GM18519 (cell line): ENCODE data around the gene UBE2E2.
A peak's percentile ranks its signal among the peaks of the same experiment; 100 is the strongest.

Experiments
- ATAC-seq: cut with Tn5 transposase; IDR thresholded peaks from one replicate; pipeline ENCODE4 v1.9.1; 2021; ENCODE audit warnings: mild to moderate bottlenecking, moderate library complexity; ENCODE audit not compliant: unreplicated experiment, low FRiP score

UBE2E2 gene

DNA sequence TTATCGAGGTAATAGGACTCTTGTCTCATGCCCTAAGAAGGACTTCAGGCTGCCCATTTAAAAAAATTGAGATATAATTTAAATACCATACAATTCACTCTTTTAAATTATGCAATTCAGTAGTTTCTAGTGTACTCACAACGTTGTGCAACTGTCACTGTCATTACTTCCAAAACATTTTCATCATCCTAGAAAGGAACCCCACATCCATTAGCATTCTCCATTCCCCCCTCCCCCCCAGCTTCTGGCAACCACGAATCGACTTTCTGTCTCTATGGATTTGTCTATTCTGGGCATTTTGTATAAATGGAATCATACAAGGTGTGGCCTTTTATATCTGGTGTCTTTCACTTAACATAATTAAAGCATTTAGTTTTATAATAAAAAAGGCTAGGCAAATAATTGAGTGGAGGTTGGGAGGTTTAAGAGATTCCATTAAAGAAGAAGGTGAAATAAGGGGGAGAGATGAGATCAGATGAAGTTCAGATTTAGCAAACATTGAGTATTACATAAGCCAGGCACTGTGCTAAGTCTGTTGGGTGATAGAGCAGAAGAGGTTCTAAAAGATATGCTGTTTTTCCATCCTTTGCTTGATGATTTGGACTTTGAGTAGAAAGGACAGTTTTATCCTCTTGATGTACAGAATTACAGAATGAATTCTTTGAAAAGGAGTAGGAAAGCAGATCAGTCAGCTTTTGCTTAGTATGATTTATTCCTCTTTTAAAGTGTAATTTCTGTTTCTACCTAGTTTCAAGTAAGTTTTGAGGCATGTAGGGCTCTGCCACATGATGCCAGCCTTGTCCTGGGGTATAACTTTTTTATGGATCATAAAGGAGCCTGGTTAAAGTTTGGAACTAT lies 36.3 kb downstream of the UBE2E2 start:
- no peak for ATAC-seq

GRCh38 chr3:23240171-23240785 lies 37.2 kb downstream of the UBE2E2 start:
- no peak for ATAC-seq

- no peak for ATAC-seq
These were observed 38.1 kb downstream of the UBE2E2 start for GRCh38 chr3:23241256-23241655.

DNA sequence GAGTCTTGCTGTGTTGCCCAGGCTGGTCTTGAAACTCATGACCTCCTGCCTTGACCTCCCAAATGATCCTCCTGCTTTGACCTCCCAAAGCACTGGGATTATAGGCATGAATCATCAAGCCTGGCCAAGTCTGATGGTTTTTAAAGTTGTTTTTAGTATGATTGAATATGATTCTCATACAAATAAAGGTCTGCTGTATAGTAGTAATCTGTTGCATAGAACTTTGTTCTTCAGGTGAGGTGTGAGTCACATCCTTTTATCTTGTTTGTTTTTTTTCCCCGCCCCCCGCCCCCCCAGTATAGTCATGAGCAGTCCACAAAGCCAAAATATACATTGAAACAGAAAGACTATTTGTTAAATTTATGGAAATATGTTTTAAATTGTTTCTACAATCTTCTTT lies 39.0 kb downstream of the UBE2E2 start:
- ATAC-seq: no peak

GRCh38 chr3:23244324-23245041 lies 41.4 kb downstream of the UBE2E2 start:
- ATAC-seq: no peak

DNA sequence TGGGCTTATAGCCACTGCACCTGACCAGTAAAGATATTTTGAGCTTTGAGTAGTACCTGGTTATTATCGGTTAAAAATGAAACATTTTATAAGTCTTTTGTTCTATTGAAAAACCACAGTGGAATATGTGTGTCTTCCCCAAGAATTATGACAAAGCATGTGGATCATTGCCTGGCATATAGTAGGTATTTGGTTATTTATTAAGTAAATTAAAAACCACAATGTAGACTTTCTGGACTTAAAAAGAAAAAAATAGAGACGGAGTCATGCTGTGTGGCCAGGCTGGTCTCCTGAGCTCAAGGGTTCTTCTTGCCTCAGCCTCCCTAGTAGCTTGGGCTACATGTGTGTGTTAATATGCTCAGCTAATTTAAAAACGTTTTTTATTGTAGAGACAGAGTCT lies 43.5 kb downstream of the UBE2E2 start:
- ATAC-seq: no peak

DNA sequence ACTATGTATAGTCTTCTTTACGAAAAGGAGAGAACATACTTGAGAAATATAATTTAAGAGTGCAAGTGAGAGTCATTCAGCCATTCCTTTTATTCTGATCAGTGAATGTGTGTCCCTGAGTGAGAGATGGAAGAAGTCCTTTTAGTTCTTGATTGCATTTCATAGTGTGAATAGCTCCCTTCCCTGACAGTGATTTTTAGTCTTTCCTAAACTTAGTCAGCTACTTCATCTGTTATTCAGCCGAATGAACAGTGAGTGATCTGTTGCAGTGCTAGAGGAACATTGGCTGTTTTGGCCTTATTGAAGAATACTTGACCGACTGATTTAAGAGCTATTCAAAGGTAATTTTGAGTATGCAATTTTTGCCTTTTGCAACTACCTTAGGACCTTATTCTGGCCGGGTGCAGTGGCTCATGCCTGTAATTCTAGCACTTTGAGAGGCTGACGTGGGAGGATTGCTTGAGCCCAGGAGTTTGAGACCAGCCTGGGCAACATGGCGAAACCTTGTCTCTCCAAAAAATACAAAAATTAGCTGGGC lies 45.5 kb downstream of the UBE2E2 start:
- no peak for ATAC-seq

- ATAC-seq: no peak
These were observed 46.8 kb downstream of the UBE2E2 start for GRCh38 chr3:23249961-23250360.

- no peak for ATAC-seq
These were observed 49.0 kb downstream of the UBE2E2 start for GRCh38 chr3:23252122-23252521.

DNA sequence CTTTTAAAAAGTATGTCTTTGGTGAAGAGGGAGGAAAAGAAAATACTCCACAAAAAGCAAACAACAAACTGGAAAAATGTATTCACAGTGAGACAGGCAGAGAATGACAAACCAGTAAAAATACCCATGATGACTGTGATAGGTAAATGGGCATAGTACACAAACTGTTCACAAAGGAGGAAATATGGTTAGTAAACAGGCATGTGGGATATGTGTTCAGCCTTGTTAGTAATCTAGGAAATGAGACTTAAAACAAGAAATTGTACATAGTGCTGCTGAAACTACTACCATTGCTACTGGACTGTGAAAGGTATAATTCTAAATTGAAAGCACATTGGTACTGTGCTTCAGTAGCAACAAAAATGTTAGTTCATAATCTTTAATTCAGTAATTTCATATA lies 50.1 kb downstream of the UBE2E2 start:
- peak; percentile 81 for ATAC-seq

DNA sequence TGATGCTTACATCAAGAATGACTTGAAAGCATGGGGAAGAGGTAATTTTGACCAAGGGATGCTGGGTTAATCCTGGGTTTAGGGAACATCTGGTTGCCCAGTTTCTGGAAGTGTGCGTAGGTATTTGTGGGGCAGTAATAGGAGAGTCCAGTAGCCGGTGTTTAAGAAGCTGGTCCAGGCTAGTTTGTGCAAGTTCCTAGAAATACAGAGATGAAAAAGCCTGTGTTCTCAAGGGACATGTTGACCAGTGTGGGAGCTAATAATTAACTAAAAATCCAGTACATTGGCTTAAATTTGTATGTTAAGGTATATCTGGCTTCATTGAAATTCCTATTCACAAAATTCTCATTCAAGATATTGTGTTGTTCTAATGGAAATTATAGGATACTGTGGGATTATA lies 51.2 kb downstream of the UBE2E2 start:
- ATAC-seq: no peak

DNA sequence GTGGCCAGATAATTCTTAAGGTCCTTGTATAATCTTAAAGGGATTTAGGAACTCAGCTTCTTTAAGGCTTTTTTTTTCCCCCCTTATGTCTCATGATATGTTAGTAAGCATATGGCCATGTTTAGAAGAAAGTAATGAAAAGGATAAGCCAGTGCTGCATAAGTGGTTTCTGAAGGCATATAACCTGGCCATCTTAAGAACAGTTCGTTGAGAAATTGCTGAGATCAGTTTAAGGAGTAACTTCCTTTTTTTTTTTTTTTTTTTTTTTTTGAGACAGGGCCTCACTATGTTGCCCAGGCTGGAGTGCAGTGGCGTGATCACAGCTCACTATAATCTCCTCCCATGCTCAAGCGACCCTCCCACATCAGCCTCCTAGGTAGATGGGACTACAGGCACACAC lies 51.7 kb downstream of the UBE2E2 start:
- no peak for ATAC-seq

GRCh38 chr3:23256741-23257435 lies 53.8 kb downstream of the UBE2E2 start:
- no peak for ATAC-seq

DNA sequence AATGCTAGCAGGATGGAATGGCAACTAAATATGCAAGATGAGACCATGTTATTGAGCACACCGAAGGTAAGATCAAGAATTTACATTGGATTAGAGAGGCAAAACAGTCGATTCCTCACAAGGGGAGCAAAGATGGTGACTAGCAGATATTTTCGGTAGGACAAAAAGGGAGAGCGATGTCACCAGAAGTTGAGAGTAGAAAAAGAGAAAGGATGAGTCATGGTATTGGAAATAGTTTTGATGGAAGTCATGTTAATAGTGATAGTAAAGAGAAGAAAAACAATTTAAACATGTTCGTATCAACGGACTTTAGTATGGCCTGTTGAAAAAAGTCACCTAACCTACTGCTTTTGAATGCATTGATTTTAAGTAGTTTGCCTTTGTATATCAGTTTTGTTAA lies 55.0 kb downstream of the UBE2E2 start:
- ATAC-seq: no peak

- no peak for ATAC-seq
These were observed 56.4 kb downstream of the UBE2E2 start for GRCh38 chr3:23259515-23259914.

DNA sequence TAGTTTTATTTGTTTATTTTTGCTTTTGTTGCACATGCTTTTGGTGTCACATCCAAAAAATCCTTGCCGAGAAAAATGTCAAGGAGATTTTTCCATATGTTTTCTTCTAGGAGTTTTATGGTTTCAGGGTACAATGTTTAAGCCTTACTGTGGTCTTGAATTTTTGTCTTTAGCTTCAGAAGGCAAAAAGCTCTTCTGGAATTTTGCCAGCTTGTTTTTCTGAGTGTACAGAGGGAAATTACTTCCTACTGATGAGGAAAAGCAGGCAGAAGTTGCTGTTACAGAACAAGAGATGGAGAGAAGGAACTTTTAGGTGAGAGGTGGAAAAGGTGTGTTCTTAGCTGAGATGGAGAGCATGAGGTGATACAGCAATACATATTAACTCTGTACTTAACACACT lies 59.6 kb downstream of the UBE2E2 start:
- ATAC-seq: no peak

DNA sequence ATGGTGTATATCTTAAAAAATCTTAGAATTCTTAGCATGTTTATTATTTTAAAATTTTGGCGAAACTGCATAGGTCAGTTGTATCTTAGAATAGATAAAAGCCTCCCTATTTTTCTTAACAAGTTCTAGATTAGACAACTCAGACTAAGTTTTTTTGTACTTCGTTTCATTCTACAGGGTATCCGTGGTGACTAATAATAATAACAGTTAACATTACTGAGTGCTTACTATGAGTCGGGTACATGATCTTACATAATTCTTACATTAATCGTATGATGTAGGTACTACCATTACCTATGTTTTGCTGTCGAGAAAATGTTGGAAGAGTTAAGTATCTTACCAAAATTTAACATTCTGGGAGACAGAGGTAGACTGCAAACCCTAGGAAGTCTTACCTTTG lies 60.7 kb downstream of the UBE2E2 start:
- no peak for ATAC-seq

DNA sequence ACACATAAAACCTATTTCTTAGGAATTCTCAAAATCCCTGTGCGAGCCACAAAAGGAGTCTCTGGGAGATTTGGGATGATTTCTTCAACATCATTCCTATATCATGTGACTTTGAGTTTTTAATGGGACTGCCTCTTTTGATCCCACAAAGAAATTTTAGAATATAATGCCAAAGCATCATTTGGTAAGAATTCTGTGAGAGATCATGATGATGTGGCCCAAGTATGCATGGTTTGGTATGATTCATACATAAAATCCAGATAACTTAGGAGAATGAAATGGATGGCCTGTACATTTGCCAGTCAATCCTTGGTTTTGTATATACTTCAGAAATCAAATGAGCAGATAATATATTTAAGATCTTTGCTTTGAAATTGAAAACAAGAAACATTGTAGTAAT lies 61.3 kb downstream of the UBE2E2 start:
- no peak for ATAC-seq

DNA sequence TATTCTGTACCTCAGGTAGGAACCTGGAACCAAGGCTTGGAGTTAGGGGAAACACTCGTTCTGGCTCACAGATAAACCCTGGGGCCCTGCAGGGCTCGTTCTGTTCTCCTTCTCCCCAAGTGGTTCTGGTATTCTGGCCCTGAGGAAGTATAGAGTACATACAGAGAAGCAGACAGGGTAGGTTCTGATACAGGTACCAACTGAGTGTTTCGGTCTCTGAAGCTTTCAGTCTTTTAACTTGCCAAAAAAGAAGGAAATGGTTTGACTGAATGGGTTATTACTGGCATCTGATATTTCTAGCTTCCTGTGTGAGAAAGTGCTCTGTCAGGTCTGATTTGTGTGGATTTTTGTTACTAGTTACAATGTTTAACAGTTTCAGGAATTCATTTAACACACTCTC lies 67.3 kb downstream of the UBE2E2 start:
- ATAC-seq: peak; percentile 74

- ATAC-seq: no peak
These were observed 69.0 kb downstream of the UBE2E2 start for GRCh38 chr3:23271876-23272741.
